A549 (cell line): Measurements from ENCODE around the gene STAB2. TPM values are rescaled to one million over a fixed set of nuclear protein-coding genes. Genes with fewer than 3 reads are reported as not detected.

ENCODE experiments used
- ATAC-seq, 2 experiments: fragments of 200-7000 bp in 1 of 2; fragments of >200 bp in 1 of 2; cut with Nextera tagmentation in 1 of 2; cut with Tn5 transposase in 1 of 2; 3 replicates each; pipeline versions ENCODE4 v1.8.0 to v1.9.1; 2018 to 2020; ENCODE audit warnings: mild to moderate bottlenecking in 1 of 2, moderate library complexity in 1 of 2
- CTCF ChIA-PET: fragments of 300-600 bp; sonication (Branson Sonifier 250); formaldehyde crosslinking; extraction: SDS; loops from one replicate; lab custom pipeline; 2021; ENCODE audit warnings: antibody characterized with exemption, inconsistent platforms; lab: Yijun Ruan, JAX
- POLR2A ChIA-PET: fragments of 350-600 bp; formaldehyde crosslinking; extraction: SDS; loops from one replicate; lab custom pipeline; 2021; ENCODE audit warnings: antibody characterized with exemption, inconsistent platforms; lab: Yijun Ruan, JAX
- DNase-seq, 2 experiments: peaks; one replicate each; pipeline versions ENCODE4 v3.0.0 to v3.0.0-alpha.2; 2011 to 2016; ENCODE audit warnings: low read depth in 1 of 2, low spot score in 1 of 2
- FAIRE-seq: peaks from 2 replicates; lab custom pipeline; 2011; peaks lifted over from hg19 to GRCh38; lab: Jason Lieb, UNC
- H3K27ac ChIP-seq, 2 experiments: fragments of >200 bp; sonication (Bioruptor Twin); formaldehyde crosslinking; 3 replicates each; pipeline ENCODE4 v1.5.1; 2016 to 2017
- H3K4me1 ChIP-seq: fragments of >200 bp; sonication (Bioruptor Twin); formaldehyde crosslinking; 3 replicates; pipeline ENCODE4 v1.6.1; 2016
- H3K4me2 ChIP-seq: fragments of >200 bp; sonication (Bioruptor Twin); formaldehyde crosslinking; 3 replicates; pipeline ENCODE4 v1.6.1; 2016
- H3K4me3 ChIP-seq: fragments of >200 bp; sonication (Bioruptor Twin); formaldehyde crosslinking; 3 replicates; pipeline ENCODE4 v1.5.1; 2016
- H3K9me3 ChIP-seq: fragments of >200 bp; sonication (Bioruptor Twin); formaldehyde crosslinking; 3 replicates; pipeline ENCODE4 v1.6.1; 2016
- CBX8 ChIP-seq: fragments of 200-600 bp; sonication (generic); IDR thresholded peaks from 2 replicates; pipeline ENCODE4 v1.6.1; 2016
- CEBPB ChIP-seq, 2 experiments: fragments of >200 bp in 1 of 2; sonication (Bioruptor Twin) in 1 of 2; formaldehyde crosslinking in 1 of 2; IDR thresholded peaks; 2 replicates each; pipeline ENCODE4 v1.6.1; 2012 to 2016
- CHD2 ChIP-seq: fragments of 150-350 bp; IDR thresholded peaks from 2 replicates; pipeline ENCODE4 v1.6.1; 2014; ENCODE audit warnings: low read length; ENCODE audit not compliant: partially characterized antibody
- CHD4 ChIP-seq: fragments of 200-600 bp; sonication (generic); IDR thresholded peaks from 2 replicates; pipeline ENCODE4 v1.6.1; 2016; ENCODE audit warnings: antibody characterized with exemption, mild to moderate bottlenecking, borderline replicate concordance
- EP300 ChIP-seq, 2 experiments: fragments of >200 bp; sonication (Bioruptor Twin); formaldehyde crosslinking; IDR thresholded peaks; 2 replicates in 1 of 2; 3 replicates in 1 of 2; pipeline ENCODE4 v1.6.1; 2016 to 2017
- ESRRA ChIP-seq: fragments of 150-350 bp; IDR thresholded peaks from 2 replicates; pipeline ENCODE4 v1.6.1; 2014; ENCODE audit warnings: mild to moderate bottlenecking, low read length, borderline replicate concordance
- FOSB ChIP-seq: fragments of 250-450 bp; sonication (Bioruptor Pico); IDR thresholded peaks from 2 replicates; pipeline ENCODE4 v1.5.0; 2020; ENCODE audit warnings: mild to moderate bottlenecking, moderate library complexity
- FOSL2 ChIP-seq, 2 experiments: fragments of 450-650 bp in 1 of 2; fragments of >200 bp in 1 of 2; sonication (Bioruptor Twin) in 1 of 2; formaldehyde crosslinking; IDR thresholded peaks; 2 replicates each; pipeline versions ENCODE4 v1.5.0 to v1.6.1; 2016 to 2020; ENCODE audit warnings: mild to moderate bottlenecking in 1 of 2, moderate library complexity in 1 of 2
- HDAC2 ChIP-seq: fragments of 200-600 bp; sonication (generic); IDR thresholded peaks from 2 replicates; pipeline ENCODE4 v1.6.1; 2016
- HOXB13 ChIP-seq: fragments of 250-450 bp; sonication (Bioruptor Pico); IDR thresholded peaks from 2 replicates; pipeline ENCODE4 v1.5.0; 2020; ENCODE audit warnings: low read depth, mild to moderate bottlenecking, moderate library complexity
- HOXB5 ChIP-seq: fragments of 250-450 bp; sonication (Bioruptor Pico); IDR thresholded peaks from 2 replicates; pipeline ENCODE4 v1.5.0; 2020; ENCODE audit warnings: mild to moderate bottlenecking, moderate library complexity
- MAZ ChIP-seq: fragments of 150-350 bp; IDR thresholded peaks from 2 replicates; pipeline ENCODE4 v1.6.1; 2014; ENCODE audit warnings: antibody characterized with exemption, low read depth, low read length, borderline replicate concordance
- MYC ChIP-seq: IDR thresholded peaks from 2 replicates; pipeline ENCODE4 v1.6.1; 2012; ENCODE audit warnings: mild to moderate bottlenecking, inconsistent platforms, low read length, improper control_type of control experiment, borderline replicate concordance
- NR3C1 ChIP-seq: fragments of >200 bp; sonication (Bioruptor Twin); formaldehyde crosslinking; IDR thresholded peaks from 3 replicates; pipeline ENCODE4 v1.6.1; 2017
- POLR2A ChIP-seq: IDR thresholded peaks from 2 replicates; pipeline ENCODE4 v1.6.1; 2012; ENCODE audit warnings: mild to moderate bottlenecking, low read length
- RAD21 ChIP-seq, 2 experiments: fragments of >200 bp in 1 of 2; sonication (Bioruptor Twin) in 1 of 2; formaldehyde crosslinking in 1 of 2; IDR thresholded peaks in 1 of 2; conservative IDR thresholded peaks in 1 of 2; 2 replicates in 1 of 2; 3 replicates in 1 of 2; pipeline ENCODE4 v1.6.1; 2012 to 2018; ENCODE audit warnings: inconsistent platforms in 1 of 2
- RFX5 ChIP-seq: fragments of 450-650 bp; IDR thresholded peaks from 2 replicates; pipeline ENCODE4 v1.7.1; 2014; ENCODE audit warnings: antibody characterized with exemption, mild to moderate bottlenecking, moderate library complexity
- RNF2 ChIP-seq: fragments of 200-600 bp; sonication (generic); IDR thresholded peaks from 2 replicates; pipeline ENCODE4 v1.6.1; 2016; ENCODE audit warnings: low read depth, mild to moderate bottlenecking, antibody characterized with exemption, moderate library complexity, borderline replicate concordance
- SMC3 ChIP-seq: fragments of >200 bp; sonication (Bioruptor Twin); formaldehyde crosslinking; IDR thresholded peaks from 3 replicates; pipeline ENCODE4 v1.6.1; 2018; ENCODE audit warnings: inconsistent platforms
- ZNF302 ChIP-seq: fragments of 250-450 bp; sonication (Bioruptor Pico); IDR thresholded peaks from 2 replicates; pipeline ENCODE4 v1.9.0; 2021; ENCODE audit warnings: inconsistent platforms, mild to moderate bottlenecking, moderate library complexity
- WGBS: methylation state at CpG from one replicate; pipeline ENCODE4 v1.1.6; 2017; ENCODE audit errors: missing lambda C conversion rate; 5-methylcytosine and 5-hydroxymethylcytosine counted together
- polyA plus RNA-seq, 4 experiments: library from polyadenylated mRNA; depleted of rRNA in 3 of 4; stranded (reverse); fragments of >200 nt; fragmentation: RNase III in 1 of 4; extraction: RNeasy Plus Mini Kit Qiagen cat#74134 plus additional on column Dnase treatment in 1 of 4; gene quantifications; 2 replicates in 3 of 4; 3 replicates in 1 of 4; pipeline ENCODE4 v1.2.3, GENCODE V29; 2011 to 2017
- TF ChIP-seq, protein P1 (sequence below): IDR thresholded peaks from 2 replicates; pipeline ENCODE4 v1.6.1; 2012
- TF ChIP-seq, protein P2 (sequence below): fragments of >200 bp; sonication (Bioruptor Twin); formaldehyde crosslinking; IDR thresholded peaks from 3 replicates; pipeline ENCODE4 v1.5.1; 2016
- TF ChIP-seq, protein P3 (sequence below): fragments of >200 bp; sonication (Bioruptor Twin); formaldehyde crosslinking; IDR thresholded peaks from 2 replicates; pipeline ENCODE4 v1.6.1; 2016
- TF ChIP-seq, protein P4 (sequence below): fragments of >200 bp; sonication (Bioruptor Twin); formaldehyde crosslinking; IDR thresholded peaks from 3 replicates; pipeline ENCODE4 v1.6.1; 2016
- TF ChIP-seq, protein P5 (sequence below): IDR thresholded peaks from 2 replicates; pipeline ENCODE4 v1.6.1; 2012; ENCODE audit warnings: low read depth, borderline replicate concordance

Gene STAB2
- polyA plus RNA-seq, 2 of the 4 experiments (the other 2 are of a cell fraction): not detected

DNA sequence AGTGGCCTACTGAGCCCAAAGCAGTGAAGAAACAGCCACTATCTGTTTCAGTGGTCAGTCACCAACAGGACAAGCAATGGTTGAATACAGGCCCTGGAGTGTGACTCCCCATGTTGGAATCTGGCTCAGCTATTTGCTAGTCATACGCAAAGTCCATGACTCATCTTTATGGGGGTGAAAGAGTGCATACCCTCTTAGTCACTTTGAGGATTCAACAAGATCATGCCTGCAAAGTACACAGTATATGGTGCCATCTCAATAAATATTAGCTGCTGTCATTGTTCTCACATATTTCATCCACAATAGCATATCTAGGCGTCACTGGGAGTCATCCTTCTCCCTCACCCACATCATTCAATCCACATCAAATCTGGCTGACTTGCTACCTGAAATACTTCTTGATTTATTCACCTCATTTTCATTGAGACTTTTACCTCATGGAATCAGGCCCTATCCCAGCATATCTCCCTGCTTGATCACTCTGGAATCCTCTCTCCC, 26.4 kb upstream of the STAB2 start (continued):
- TF ChIP-seq RNF2 (no peak), CHD2 (no peak), SMC3 (no peak), HOXB5 (peak; percentile 89), MYC (no peak), MAZ (no peak), CBX8 (no peak), EP300 (IDR thresholded peaks at IDR 0.05) (peak; percentile 88 to 95), RAD21 (conservative IDR thresholded peaks at IDR 0.05 in 1 of 2, IDR thresholded peaks at IDR 0.05 in 1 of 2) (peak; percentile 1 to 33; a peak in 3 of 5 replicates), ESRRA (no peak; the same call in 1 of the 2 replicates), FOSB (peak; percentile 89), HDAC2 (no peak), CEBPB (IDR thresholded peaks at IDR 0.05) (peak; percentile 46 to 92; a peak in 3 of 4 replicates), HOXB13 (peak; percentile 90; the same call in 1 of the 2 replicates), CHD4 (no peak), POLR2A (no peak), RFX5 (no peak), ZNF302 (CRISPR knock-in tag) (no peak)
- TF ChIP-seq, protein P1, sequence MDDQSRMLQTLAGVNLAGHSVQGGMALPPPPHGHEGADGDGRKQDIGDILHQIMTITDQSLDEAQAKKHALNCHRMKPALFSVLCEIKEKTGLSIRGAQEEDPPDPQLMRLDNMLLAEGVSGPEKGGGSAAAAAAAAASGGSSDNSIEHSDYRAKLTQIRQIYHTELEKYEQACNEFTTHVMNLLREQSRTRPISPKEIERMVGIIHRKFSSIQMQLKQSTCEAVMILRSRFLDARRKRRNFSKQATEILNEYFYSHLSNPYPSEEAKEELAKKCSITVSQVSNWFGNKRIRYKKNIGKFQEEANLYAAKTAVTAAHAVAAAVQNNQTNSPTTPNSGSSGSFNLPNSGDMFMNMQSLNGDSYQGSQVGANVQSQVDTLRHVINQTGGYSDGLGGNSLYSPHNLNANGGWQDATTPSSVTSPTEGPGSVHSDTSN: peak; percentile 95
- TF ChIP-seq, protein P2, sequence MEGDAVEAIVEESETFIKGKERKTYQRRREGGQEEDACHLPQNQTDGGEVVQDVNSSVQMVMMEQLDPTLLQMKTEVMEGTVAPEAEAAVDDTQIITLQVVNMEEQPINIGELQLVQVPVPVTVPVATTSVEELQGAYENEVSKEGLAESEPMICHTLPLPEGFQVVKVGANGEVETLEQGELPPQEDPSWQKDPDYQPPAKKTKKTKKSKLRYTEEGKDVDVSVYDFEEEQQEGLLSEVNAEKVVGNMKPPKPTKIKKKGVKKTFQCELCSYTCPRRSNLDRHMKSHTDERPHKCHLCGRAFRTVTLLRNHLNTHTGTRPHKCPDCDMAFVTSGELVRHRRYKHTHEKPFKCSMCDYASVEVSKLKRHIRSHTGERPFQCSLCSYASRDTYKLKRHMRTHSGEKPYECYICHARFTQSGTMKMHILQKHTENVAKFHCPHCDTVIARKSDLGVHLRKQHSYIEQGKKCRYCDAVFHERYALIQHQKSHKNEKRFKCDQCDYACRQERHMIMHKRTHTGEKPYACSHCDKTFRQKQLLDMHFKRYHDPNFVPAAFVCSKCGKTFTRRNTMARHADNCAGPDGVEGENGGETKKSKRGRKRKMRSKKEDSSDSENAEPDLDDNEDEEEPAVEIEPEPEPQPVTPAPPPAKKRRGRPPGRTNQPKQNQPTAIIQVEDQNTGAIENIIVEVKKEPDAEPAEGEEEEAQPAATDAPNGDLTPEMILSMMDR: no peak
- TF ChIP-seq, protein P3, sequence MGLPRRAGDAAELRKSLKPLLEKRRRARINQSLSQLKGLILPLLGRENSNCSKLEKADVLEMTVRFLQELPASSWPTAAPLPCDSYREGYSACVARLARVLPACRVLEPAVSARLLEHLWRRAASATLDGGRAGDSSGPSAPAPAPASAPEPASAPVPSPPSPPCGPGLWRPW: peak; percentile 83; the same call in 1 of the 2 replicates
- TF ChIP-seq, protein P4, sequence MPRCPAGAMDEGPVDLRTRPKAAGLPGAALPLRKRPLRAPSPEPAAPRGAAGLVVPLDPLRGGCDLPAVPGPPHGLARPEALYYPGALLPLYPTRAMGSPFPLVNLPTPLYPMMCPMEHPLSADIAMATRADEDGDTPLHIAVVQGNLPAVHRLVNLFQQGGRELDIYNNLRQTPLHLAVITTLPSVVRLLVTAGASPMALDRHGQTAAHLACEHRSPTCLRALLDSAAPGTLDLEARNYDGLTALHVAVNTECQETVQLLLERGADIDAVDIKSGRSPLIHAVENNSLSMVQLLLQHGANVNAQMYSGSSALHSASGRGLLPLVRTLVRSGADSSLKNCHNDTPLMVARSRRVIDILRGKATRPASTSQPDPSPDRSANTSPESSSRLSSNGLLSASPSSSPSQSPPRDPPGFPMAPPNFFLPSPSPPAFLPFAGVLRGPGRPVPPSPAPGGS: peak; percentile 91
- TF ChIP-seq, protein P5, sequence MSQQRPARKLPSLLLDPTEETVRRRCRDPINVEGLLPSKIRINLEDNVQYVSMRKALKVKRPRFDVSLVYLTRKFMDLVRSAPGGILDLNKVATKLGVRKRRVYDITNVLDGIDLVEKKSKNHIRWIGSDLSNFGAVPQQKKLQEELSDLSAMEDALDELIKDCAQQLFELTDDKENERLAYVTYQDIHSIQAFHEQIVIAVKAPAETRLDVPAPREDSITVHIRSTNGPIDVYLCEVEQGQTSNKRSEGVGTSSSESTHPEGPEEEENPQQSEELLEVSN: no peak

DNA sequence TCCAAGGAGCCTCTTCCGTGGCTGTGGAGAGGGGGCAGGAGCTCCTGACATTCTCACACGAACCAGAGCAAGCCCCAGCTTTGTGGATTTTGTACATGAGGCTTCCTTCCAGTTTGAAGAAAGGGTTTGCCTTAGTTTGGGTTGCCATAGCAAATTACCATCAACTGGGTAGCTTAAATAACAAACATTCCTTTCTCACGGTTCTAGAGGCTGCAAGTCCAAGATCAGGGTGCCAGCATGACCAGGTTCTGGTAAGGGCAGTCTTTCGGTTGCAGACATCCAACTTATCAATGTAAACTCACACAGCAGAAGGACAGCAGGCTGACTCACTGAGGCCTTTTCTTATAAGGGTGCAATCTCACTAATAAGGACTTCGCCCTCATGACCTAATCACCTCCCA, 25.9 kb upstream of the STAB2 start:
- ChIA-PET POLR2A (interaction anchor here (1.0 kb wide), 1 partner anchor 298 kb away, joined by 3 read pairs; no protein-coding TSS in a partner anchor), CTCF (interaction anchor here (1.5 to 3.9 kb wide), 3 partner anchors 11 to 14 kb away, joined by 5 to 37 read pairs (median 6); no protein-coding TSS in a partner anchor)
- DNase-seq (peak in 1 of 2 experiments; percentile 89), ATAC-seq (peak; percentile 52 to 80), FAIRE-seq (no peak)
- TF ChIP-seq, protein P1: peak; percentile 49; the same call in 1 of the 2 replicates
- TF ChIP-seq FOSL2 (IDR thresholded peaks at IDR 0.05): no peak
- 0 out of 2 replicates have a peak, but pooled peaks have one; percentile 19 for TF ChIP-seq FOSL2 (CRISPR knock-in tag; IDR thresholded peaks at IDR 0.05)
- TF ChIP-seq NR3C1: no peak
- TF ChIP-seq CEBPB (IDR thresholded peaks at IDR 0.05): peak in 1 of 2 experiments; percentile 55; a peak in 2 of 4 replicates
- 10% methylated on average over 5 of the region's 5 CpGs for WGBS
- peaks cover 22% of the 10 kb centered on the region for H3K4me1 ChIP-seq
- peak overlapping the region; percentile 15; the same call in 1 of the 3 replicates for H3K4me3 ChIP-seq
- H3K27ac ChIP-seq: peak overlapping the region; percentile 87 to 89
- H3K9me3 ChIP-seq: peaks cover 60% of the 10 kb centered on the region
- H3K4me2 ChIP-seq: peak overlapping the region; percentile 72
